ENCODE results near the gene KLHL40. TPM values are rescaled to one million over a fixed set of nuclear protein-coding genes. Genes with fewer than 3 reads are reported as not detected.
A peak's percentile ranks its signal among the peaks of the same experiment; 100 is the strongest.

KLHL40 gene
- total and polyA plus RNA-seq, 2 donors (not counting 1 experiment from before 2014, with no cell fraction given), result not detected

- Mint-ChIP-seq H3K9me3 (ENCODE audit: insufficient read depth) (no peaks in the 10 kb centered on the region), H3K27me3 (no peaks in the 10 kb centered on the region), H3K4me3 (no peak overlapping the region), H3K4me1 (peaks cover 13% of the 10 kb centered on the region), H3K27ac (no peak overlapping the region)
- no peaks in the 10 kb centered on the region for H3K27me3 ChIP-seq (replicated peaks in 1 of 4; ENCODE audit: control extremely low read depth in 1 of 4, control insufficient read depth in 3 of 4, insufficient read depth in 4 of 4, low read length in 3 of 4)
- no peak overlapping the region for H3K4me3 ChIP-seq (ENCODE audit: control extremely low read depth in 1 of 5, extremely low read depth in 1 of 5, insufficient read depth in 1 of 5, low read depth in 2 of 5, low read length in 4 of 5)
- no peak for TF ChIP-seq CTCF (IDR thresholded peaks at IDR 0.05)
- TF ChIP-seq EZH2 (IDR thresholded peaks at IDR 0.05; ENCODE audit: borderline replicate concordance, insufficient read depth, low read depth, low read length, poor library complexity, severe bottlenecking), result no peak
- H3K27ac ChIP-seq (ENCODE audit: low read length in 2 of 2), result no peak overlapping the region
- no peaks in the 10 kb centered on the region for H4K20me1 ChIP-seq (ENCODE audit: control insufficient read depth, insufficient read depth, low read length, poor library complexity, severe bottlenecking)
- H3K9ac ChIP-seq (ENCODE audit: low read length), result no peak overlapping the region
- WGBS (ENCODE audit: insufficient coverage), result 72% methylated on average over 3 of the region's 4 CpGs
- intact Hi-C loops (cut with micrococcal nuclease), result loop anchor here (5.0 kb wide), 1 partner anchor 81 kb away; no protein-coding TSS in a partner anchor
- H3K79me2 ChIP-seq (ENCODE audit: control insufficient read depth, insufficient read depth, low read length), result no peaks in the 10 kb centered on the region
- H2AFZ ChIP-seq (ENCODE audit: insufficient read depth, low read depth, low read length, poor library complexity, severe bottlenecking), result no peak overlapping the region
- H3K4me1 ChIP-seq (ENCODE audit: control insufficient read depth in 2 of 2, insufficient read depth in 2 of 2, low read length in 2 of 2), result peaks cover 13 to 22% of the 10 kb centered on the region in 2 donors
- no peaks in the 10 kb centered on the region for H3K9me3 ChIP-seq (ENCODE audit: control extremely low read depth in 1 of 3, control insufficient read depth in 2 of 3, insufficient read depth in 1 of 3, low read length in 2 of 3)
- ATAC-seq (ENCODE audit: low read depth) (no peak), DNase-seq (no peak)
- POLR2A ChIA-PET, result no interaction called here
- H3K4me2 ChIP-seq (replicated peaks; ENCODE audit: low read depth, low read length, poor library complexity, severe bottlenecking), result no peak overlapping the region
- no peaks in the 10 kb centered on the region for H3K36me3 ChIP-seq (replicated peaks in 1 of 2; ENCODE audit: control extremely low read depth in 1 of 2, control insufficient read depth in 1 of 2, extremely low read depth in 1 of 2, insufficient read depth in 2 of 2, low read length in 1 of 2)
- CTCF ChIA-PET, result no interaction called here
Observed at GRCh38 chr3:42660898-42661297, 24.4 kb upstream of the KLHL40 start.

GRCh38 chr3:42661593-42662022 lies 23.7 kb upstream of the KLHL40 start:
- no peaks in the 10 kb centered on the region for H3K27me3 Mint-ChIP-seq
- DNase-seq (no peak), ATAC-seq (ENCODE audit: low read depth) (no peak)
- no peak overlapping the region for H3K4me3 ChIP-seq (ENCODE audit: control extremely low read depth in 1 of 5, extremely low read depth in 1 of 5, insufficient read depth in 1 of 5, low read depth in 2 of 5, low read length in 4 of 5)
- no peaks in the 10 kb centered on the region for H3K9me3 ChIP-seq (ENCODE audit: control extremely low read depth in 1 of 3, control insufficient read depth in 2 of 3, insufficient read depth in 1 of 3, low read length in 2 of 3)
- no peak overlapping the region for H3K4me3 Mint-ChIP-seq
- no peak overlapping the region for H2AFZ ChIP-seq (ENCODE audit: insufficient read depth, low read depth, low read length, poor library complexity, severe bottlenecking)
- no peaks in the 10 kb centered on the region for H3K79me2 ChIP-seq (ENCODE audit: control insufficient read depth, insufficient read depth, low read length)
- TF ChIP-seq EZH2 (IDR thresholded peaks at IDR 0.05; ENCODE audit: borderline replicate concordance, insufficient read depth, low read depth, low read length, poor library complexity, severe bottlenecking) (no peak), CTCF (IDR thresholded peaks at IDR 0.05) (no peak)
- H3K9me3 Mint-ChIP-seq (ENCODE audit: insufficient read depth), result no peaks in the 10 kb centered on the region
- H3K27ac Mint-ChIP-seq, result peak overlapping the region; percentile 53
- no peak overlapping the region for H3K9ac ChIP-seq (ENCODE audit: low read length)
- no peaks in the 10 kb centered on the region for H4K20me1 ChIP-seq (ENCODE audit: control insufficient read depth, insufficient read depth, low read length, poor library complexity, severe bottlenecking)
- H3K27me3 ChIP-seq (replicated peaks in 1 of 4; ENCODE audit: control extremely low read depth in 1 of 4, control insufficient read depth in 3 of 4, insufficient read depth in 4 of 4, low read length in 3 of 4), result no peaks in the 10 kb centered on the region
- intact Hi-C loops (cut with micrococcal nuclease), result loop anchor here (5.0 kb wide), 1 partner anchor 81 kb away; no protein-coding TSS in a partner anchor
- no peak overlapping the region for H3K27ac ChIP-seq (ENCODE audit: low read length in 2 of 2)
- peaks cover 13% of the 10 kb centered on the region for H3K4me1 Mint-ChIP-seq
- ChIA-PET POLR2A (no interaction called here), CTCF (no interaction called here)
- WGBS (ENCODE audit: insufficient coverage), result 100% methylated on average over 3 of the region's 5 CpGs
- no peak overlapping the region for H3K4me2 ChIP-seq (replicated peaks; ENCODE audit: low read depth, low read length, poor library complexity, severe bottlenecking)
- H3K36me3 ChIP-seq (replicated peaks in 1 of 2; ENCODE audit: control extremely low read depth in 1 of 2, control insufficient read depth in 1 of 2, extremely low read depth in 1 of 2, insufficient read depth in 2 of 2, low read length in 1 of 2), result no peaks in the 10 kb centered on the region
- H3K4me1 ChIP-seq (ENCODE audit: control insufficient read depth in 2 of 2, insufficient read depth in 2 of 2, low read length in 2 of 2), result peaks cover 13 to 22% of the 10 kb centered on the region in 2 donors

Measured in B cell (primary cell).